H1 (cell line): ENCODE results near the gene CADM1. TPM values are rescaled to one million over a fixed set of nuclear protein-coding genes. Genes with fewer than 3 reads are reported as not detected.

Experiments used
- NRF1 ChIP-seq: IDR thresholded peaks from 2 replicates; pipeline ENCODE4 v1.6.1; 2011; ENCODE audit warnings: mild to moderate bottlenecking, low read depth, low read length, improper control_type of control experiment
- RNF2 ChIP-seq: fragments of 200-900, 300-1000 bp; sonication (generic); IDR thresholded peaks from 2 replicates; pipeline ENCODE4 v1.7.1; 2016; ENCODE audit warnings: borderline replicate concordance, low read depth, mild to moderate bottlenecking, antibody characterized with exemption, low read length; ENCODE audit not compliant: poor library complexity, severe bottlenecking; ENCODE audit errors: missing control alignments
- polyA plus RNA-seq, 7 experiments: library from polyadenylated mRNA; depleted of rRNA in 3 of 7; stranded (reverse) in 5 of 7; unstranded in 2 of 7; fragments of >200 nt in 5 of 7; fragments of 200-250 nt in 2 of 7; gene quantifications; 1 replicate in 5 of 7; 2 replicates in 1 of 7; 4 replicates in 1 of 7; pipeline versions ENCODE4 v1.2.1 to v1.2.3, GENCODE V29; 2011 to 2013; ENCODE audit warnings: missing spikeins in 2 of 7, mixed read lengths in 2 of 7
- total RNA-seq: library from RNA; stranded (reverse); fragmentation: NEBNext Ultra II Directional; extraction: Animal tissue kit (Norgen Biotek cat#: 25700); gene quantifications from 2 replicates; pipeline ENCODE4 v1.2.1, GENCODE V29; 2021
- TF ChIP-seq, protein P1 (sequence below): fragments of 300-600 bp; sonication (generic); IDR thresholded peaks from 2 replicates; pipeline ENCODE4 v1.7.1; 2012; ENCODE audit warnings: low read length, moderate library complexity, mild to moderate bottlenecking, inconsistent platforms; ENCODE audit not compliant: insufficient replicate concordance
- TF ChIP-seq, protein P2 (sequence below): IDR thresholded peaks from 2 replicates; pipeline ENCODE4 v1.6.1; 2011; ENCODE audit warnings: low read length, improper control_type of control experiment
- TF ChIP-seq, protein P3 (sequence below), 3 experiments: IDR thresholded peaks; 1 replicate in 2 of 3; 2 replicates in 1 of 3; pipeline versions ENCODE4 v1.5.1 to v1.6.1; 2011; ENCODE audit warnings: low read length in 3 of 3, mild to moderate bottlenecking in 3 of 3, inconsistent platforms in 2 of 3, low read depth in 1 of 3, moderate library complexity in 1 of 3; ENCODE audit not compliant: insufficient read depth in 1 of 3; ENCODE audit errors: control extremely low read depth in 1 of 3

The CADM1 gene
- total and polyA plus RNA-seq, 2 of the 8 experiments (the other 6 are each of a cell fraction or from before 2014, with no cell fraction given) = 8.3 to 25.3 TPM

DNA sequence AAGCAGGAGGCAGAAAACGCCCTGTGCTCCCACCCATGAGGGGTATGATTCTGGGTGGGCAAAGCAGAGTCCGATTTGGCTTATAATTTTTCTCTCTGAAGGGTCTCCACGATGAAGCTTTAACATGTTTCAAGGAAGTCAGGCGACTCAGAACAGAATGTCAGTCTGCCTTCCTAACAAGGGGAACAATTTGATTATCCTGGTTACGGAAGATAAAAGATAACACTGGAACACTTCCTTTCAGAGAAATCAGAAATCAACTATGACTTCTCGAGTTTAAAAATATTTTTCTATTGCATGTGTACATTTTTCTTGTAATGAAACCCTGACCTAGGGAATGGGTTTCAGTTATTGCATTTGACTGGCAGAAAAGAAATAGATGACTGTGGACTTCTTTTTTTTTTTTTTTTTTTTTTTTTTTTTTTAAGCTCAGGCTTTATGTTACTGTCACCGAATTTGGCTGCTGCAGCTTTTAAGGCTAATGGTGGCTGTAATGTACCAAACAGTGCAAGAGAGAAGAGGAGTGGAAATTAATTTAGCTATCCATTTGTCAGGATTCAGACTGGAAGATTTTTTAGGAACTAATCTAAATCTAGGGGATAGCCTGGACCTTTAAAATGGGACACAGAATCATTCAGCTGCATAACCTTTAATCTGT lies 297.7 kb downstream of the CADM1 start (continued):
- TF ChIP-seq, protein P1, sequence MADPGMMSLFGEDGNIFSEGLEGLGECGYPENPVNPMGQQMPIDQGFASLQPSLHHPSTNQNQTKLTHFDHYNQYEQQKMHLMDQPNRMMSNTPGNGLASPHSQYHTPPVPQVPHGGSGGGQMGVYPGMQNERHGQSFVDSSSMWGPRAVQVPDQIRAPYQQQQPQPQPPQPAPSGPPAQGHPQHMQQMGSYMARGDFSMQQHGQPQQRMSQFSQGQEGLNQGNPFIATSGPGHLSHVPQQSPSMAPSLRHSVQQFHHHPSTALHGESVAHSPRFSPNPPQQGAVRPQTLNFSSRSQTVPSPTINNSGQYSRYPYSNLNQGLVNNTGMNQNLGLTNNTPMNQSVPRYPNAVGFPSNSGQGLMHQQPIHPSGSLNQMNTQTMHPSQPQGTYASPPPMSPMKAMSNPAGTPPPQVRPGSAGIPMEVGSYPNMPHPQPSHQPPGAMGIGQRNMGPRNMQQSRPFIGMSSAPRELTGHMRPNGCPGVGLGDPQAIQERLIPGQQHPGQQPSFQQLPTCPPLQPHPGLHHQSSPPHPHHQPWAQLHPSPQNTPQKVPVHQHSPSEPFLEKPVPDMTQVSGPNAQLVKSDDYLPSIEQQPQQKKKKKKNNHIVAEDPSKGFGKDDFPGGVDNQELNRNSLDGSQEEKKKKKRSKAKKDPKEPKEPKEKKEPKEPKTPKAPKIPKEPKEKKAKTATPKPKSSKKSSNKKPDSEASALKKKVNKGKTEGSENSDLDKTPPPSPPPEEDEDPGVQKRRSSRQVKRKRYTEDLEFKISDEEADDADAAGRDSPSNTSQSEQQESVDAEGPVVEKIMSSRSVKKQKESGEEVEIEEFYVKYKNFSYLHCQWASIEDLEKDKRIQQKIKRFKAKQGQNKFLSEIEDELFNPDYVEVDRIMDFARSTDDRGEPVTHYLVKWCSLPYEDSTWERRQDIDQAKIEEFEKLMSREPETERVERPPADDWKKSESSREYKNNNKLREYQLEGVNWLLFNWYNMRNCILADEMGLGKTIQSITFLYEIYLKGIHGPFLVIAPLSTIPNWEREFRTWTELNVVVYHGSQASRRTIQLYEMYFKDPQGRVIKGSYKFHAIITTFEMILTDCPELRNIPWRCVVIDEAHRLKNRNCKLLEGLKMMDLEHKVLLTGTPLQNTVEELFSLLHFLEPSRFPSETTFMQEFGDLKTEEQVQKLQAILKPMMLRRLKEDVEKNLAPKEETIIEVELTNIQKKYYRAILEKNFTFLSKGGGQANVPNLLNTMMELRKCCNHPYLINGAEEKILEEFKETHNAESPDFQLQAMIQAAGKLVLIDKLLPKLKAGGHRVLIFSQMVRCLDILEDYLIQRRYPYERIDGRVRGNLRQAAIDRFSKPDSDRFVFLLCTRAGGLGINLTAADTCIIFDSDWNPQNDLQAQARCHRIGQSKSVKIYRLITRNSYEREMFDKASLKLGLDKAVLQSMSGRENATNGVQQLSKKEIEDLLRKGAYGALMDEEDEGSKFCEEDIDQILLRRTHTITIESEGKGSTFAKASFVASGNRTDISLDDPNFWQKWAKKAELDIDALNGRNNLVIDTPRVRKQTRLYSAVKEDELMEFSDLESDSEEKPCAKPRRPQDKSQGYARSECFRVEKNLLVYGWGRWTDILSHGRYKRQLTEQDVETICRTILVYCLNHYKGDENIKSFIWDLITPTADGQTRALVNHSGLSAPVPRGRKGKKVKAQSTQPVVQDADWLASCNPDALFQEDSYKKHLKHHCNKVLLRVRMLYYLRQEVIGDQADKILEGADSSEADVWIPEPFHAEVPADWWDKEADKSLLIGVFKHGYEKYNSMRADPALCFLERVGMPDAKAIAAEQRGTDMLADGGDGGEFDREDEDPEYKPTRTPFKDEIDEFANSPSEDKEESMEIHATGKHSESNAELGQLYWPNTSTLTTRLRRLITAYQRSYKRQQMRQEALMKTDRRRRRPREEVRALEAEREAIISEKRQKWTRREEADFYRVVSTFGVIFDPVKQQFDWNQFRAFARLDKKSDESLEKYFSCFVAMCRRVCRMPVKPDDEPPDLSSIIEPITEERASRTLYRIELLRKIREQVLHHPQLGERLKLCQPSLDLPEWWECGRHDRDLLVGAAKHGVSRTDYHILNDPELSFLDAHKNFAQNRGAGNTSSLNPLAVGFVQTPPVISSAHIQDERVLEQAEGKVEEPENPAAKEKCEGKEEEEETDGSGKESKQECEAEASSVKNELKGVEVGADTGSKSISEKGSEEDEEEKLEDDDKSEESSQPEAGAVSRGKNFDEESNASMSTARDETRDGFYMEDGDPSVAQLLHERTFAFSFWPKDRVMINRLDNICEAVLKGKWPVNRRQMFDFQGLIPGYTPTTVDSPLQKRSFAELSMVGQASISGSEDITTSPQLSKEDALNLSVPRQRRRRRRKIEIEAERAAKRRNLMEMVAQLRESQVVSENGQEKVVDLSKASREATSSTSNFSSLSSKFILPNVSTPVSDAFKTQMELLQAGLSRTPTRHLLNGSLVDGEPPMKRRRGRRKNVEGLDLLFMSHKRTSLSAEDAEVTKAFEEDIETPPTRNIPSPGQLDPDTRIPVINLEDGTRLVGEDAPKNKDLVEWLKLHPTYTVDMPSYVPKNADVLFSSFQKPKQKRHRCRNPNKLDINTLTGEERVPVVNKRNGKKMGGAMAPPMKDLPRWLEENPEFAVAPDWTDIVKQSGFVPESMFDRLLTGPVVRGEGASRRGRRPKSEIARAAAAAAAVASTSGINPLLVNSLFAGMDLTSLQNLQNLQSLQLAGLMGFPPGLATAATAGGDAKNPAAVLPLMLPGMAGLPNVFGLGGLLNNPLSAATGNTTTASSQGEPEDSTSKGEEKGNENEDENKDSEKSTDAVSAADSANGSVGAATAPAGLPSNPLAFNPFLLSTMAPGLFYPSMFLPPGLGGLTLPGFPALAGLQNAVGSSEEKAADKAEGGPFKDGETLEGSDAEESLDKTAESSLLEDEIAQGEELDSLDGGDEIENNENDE = no peak
- TF ChIP-seq NRF1 = no peak
- no peak for TF ChIP-seq RNF2
- TF ChIP-seq, protein P2, sequence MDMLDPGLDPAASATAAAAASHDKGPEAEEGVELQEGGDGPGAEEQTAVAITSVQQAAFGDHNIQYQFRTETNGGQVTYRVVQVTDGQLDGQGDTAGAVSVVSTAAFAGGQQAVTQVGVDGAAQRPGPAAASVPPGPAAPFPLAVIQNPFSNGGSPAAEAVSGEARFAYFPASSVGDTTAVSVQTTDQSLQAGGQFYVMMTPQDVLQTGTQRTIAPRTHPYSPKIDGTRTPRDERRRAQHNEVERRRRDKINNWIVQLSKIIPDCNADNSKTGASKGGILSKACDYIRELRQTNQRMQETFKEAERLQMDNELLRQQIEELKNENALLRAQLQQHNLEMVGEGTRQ = no peak
- TF ChIP-seq, protein P3, sequence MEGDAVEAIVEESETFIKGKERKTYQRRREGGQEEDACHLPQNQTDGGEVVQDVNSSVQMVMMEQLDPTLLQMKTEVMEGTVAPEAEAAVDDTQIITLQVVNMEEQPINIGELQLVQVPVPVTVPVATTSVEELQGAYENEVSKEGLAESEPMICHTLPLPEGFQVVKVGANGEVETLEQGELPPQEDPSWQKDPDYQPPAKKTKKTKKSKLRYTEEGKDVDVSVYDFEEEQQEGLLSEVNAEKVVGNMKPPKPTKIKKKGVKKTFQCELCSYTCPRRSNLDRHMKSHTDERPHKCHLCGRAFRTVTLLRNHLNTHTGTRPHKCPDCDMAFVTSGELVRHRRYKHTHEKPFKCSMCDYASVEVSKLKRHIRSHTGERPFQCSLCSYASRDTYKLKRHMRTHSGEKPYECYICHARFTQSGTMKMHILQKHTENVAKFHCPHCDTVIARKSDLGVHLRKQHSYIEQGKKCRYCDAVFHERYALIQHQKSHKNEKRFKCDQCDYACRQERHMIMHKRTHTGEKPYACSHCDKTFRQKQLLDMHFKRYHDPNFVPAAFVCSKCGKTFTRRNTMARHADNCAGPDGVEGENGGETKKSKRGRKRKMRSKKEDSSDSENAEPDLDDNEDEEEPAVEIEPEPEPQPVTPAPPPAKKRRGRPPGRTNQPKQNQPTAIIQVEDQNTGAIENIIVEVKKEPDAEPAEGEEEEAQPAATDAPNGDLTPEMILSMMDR (IDR thresholded peaks at IDR 0.05; ENCODE audit: control extremely low read depth in 1 of 3, insufficient read depth in 1 of 3, low read depth in 1 of 3, low read length in 3 of 3) = no peak
